Bronchial epithelial cell (primary cell): ENCODE results near the gene TBP. TPM values are rescaled to one million over a fixed set of nuclear protein-coding genes. Genes with fewer than 3 reads are reported as not detected.

Experiments
- DNase-seq: peaks from one replicate; pipeline ENCODE4 v3.0.0-alpha.2; 2010; ENCODE audit warnings: low read depth
- FAIRE-seq: peaks from 2 replicates; lab custom pipeline; 2011; peaks lifted over from hg19 to GRCh38; lab: Jason Lieb, UNC
- H3K27me3 ChIP-seq: 2 replicates; pipeline ENCODE4 v1.5.1; 2011; ENCODE audit warnings: low read length; ENCODE audit not compliant: control insufficient read depth, insufficient read depth
- H3K36me3 ChIP-seq: 2 replicates; pipeline ENCODE4 v1.5.1; 2011; ENCODE audit warnings: low read length; ENCODE audit not compliant: control insufficient read depth, insufficient read depth
- H3K4me3 ChIP-seq: 2 replicates; pipeline ENCODE4 v1.5.1; 2011; ENCODE audit warnings: mild to moderate bottlenecking, low read depth, low read length, control low read depth
- total RNA-seq: library from RNA; depleted of rRNA; stranded (reverse); fragments of >200 nt; gene quantifications from 2 replicates; pipeline ENCODE4 v1.2.1, GENCODE V29; 2014
- TF ChIP-seq, protein P1 (sequence below): IDR thresholded peaks from 2 replicates; pipeline ENCODE4 v1.5.1; 2011; ENCODE audit warnings: mild to moderate bottlenecking, moderate library complexity, low read length, control low read depth, inconsistent platforms; ENCODE audit not compliant: insufficient read depth, severe bottlenecking

TBP gene
- total RNA-seq, 1 donor from 2014 or later: 7.4 TPM

GRCh38 chr6:170542031-170542719, 12.0 kb upstream of the TBP start:
- Histone ChIP-seq H3K27me3 (no peaks in the 10 kb centered on the region), H3K36me3 (peaks cover 17% of the 10 kb centered on the region), H3K4me3 (no peak overlapping the region)
- DNase-seq: no peak
- TF ChIP-seq, protein P1, sequence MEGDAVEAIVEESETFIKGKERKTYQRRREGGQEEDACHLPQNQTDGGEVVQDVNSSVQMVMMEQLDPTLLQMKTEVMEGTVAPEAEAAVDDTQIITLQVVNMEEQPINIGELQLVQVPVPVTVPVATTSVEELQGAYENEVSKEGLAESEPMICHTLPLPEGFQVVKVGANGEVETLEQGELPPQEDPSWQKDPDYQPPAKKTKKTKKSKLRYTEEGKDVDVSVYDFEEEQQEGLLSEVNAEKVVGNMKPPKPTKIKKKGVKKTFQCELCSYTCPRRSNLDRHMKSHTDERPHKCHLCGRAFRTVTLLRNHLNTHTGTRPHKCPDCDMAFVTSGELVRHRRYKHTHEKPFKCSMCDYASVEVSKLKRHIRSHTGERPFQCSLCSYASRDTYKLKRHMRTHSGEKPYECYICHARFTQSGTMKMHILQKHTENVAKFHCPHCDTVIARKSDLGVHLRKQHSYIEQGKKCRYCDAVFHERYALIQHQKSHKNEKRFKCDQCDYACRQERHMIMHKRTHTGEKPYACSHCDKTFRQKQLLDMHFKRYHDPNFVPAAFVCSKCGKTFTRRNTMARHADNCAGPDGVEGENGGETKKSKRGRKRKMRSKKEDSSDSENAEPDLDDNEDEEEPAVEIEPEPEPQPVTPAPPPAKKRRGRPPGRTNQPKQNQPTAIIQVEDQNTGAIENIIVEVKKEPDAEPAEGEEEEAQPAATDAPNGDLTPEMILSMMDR: no peak
- FAIRE-seq: no peak

DNA sequence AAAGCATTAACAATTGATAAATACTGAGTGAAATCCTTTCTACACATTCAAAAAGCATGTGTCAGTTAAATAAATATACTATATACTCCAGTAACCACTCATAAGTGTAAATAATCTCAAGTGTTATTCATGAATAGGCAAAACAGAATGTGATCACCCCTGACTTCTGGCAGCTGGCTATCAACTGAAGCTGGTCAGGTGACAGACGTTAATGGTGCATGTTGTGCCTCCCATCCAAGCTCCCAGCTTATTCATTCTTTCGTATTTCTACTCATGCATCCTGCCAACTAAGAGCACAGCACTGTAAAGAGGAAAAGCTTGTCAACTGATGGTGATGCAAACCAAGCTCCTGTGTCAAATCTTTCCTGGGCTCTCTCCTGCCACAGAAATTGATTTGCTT, 8.8 kb upstream of the TBP start:
- DNase-seq: no peak
- no peak for FAIRE-seq
- TF ChIP-seq, protein P1: no peak
- H3K27me3 ChIP-seq: no peaks in the 10 kb centered on the region
- H3K36me3 ChIP-seq: peaks cover 22% of the 10 kb centered on the region
- no peak overlapping the region for H3K4me3 ChIP-seq

GRCh38 chr6:170552765-170553533, 1.2 kb upstream of the TBP start, which contains the start of gene PSMB1:
PSMB1 (minus strand) TSS chr6:170553307; CDS start chr6:170553242, 65 bp downstream.
- peak within 1 kb of the TSS; percentile 92 for H3K4me3 ChIP-seq
- no peak for FAIRE-seq

GRCh38 chr6:170553534-170554012, 596 bp upstream of the TBP start:
- no peak for DNase-seq
- TF ChIP-seq, protein P1: no peak
- Histone ChIP-seq H3K36me3 (peaks cover 2% of the 10 kb centered on the region), H3K27me3 (no peaks in the 10 kb centered on the region), H3K4me3 (peak overlapping the region; percentile 92)
- FAIRE-seq: no peak

More at GRCh38 chr6:170552765-170553533, 1.2 kb upstream of the TBP start, which contains the start of gene PSMB1:
- Histone ChIP-seq H3K27me3 (no peaks in the 10 kb centered on the region), H3K36me3 (peaks cover 5% of the 10 kb centered on the region)
- TF ChIP-seq, protein P1: no peak
- peak; percentile 90 for DNase-seq

- Histone ChIP-seq H3K27me3 (no peaks in the 10 kb centered on the region), H3K36me3 (peaks cover 2% of the 10 kb centered on the region), H3K4me3 (peak overlapping the region; percentile 92)
- TF ChIP-seq, protein P1: no peak
- DNase-seq: no peak
- no peak for FAIRE-seq
Measured at GRCh38 chr6:170554796-170555137, 598 bp downstream of the TBP start.
